Measurements from ENCODE around the gene TADA2B. TPM values are rescaled to one million over a fixed set of nuclear protein-coding genes. Genes with fewer than 3 reads are reported as not detected.
A peak's percentile ranks its signal among the peaks of the same experiment; 100 is the strongest.

TADA2B gene
- total RNA-seq, 1 experiment from 2014 or later = 29.5 TPM

GRCh38 chr4:7074426-7074825, 31.3 kb downstream of the TADA2B start:
- ChIA-PET CTCF (interaction anchor here (0.6 to 1.1 kb wide), 2 partner anchors 166 to 216 kb away, joined by 4 to 5 read pairs; no protein-coding TSS in a partner anchor), POLR2A (no interaction called here)
- no peak overlapping the region for H3K4me3 Mint-ChIP-seq (ENCODE audit: unreplicated experiment)
- no peaks in the 10 kb centered on the region for H3K36me3 Mint-ChIP-seq (ENCODE audit: insufficient read depth, unreplicated experiment)
- peaks cover 14% of the 10 kb centered on the region for H3K27me3 Mint-ChIP-seq (ENCODE audit: insufficient read depth, unreplicated experiment)
- intact Hi-C loops (cut with micrococcal nuclease) = loop anchor here (5.0 kb wide), 2 partner anchors 182 to 202 kb away; no protein-coding TSS in a partner anchor
- BruUV-seq (replicated peaks) = no TSS peak
- peak; percentile 14 for DNase-seq (ENCODE audit: unreplicated experiment)
- TF ChIP-seq CTCF (IDR thresholded peaks at IDR 0.05; ENCODE audit: unreplicated experiment) = no peak
- no peak overlapping the region for H3K27ac Mint-ChIP-seq (ENCODE audit: low read depth, unreplicated experiment)
- H3K4me1 Mint-ChIP-seq (ENCODE audit: insufficient read depth, unreplicated experiment) = peaks cover 7% of the 10 kb centered on the region
- no peaks in the 10 kb centered on the region for H3K9me3 Mint-ChIP-seq (ENCODE audit: unreplicated experiment)

GRCh38 chr4:7075962-7076695, 33.0 kb downstream of the TADA2B start:
- Mint-ChIP-seq H3K9me3 (ENCODE audit: unreplicated experiment) (peaks cover 6% of the 10 kb centered on the region), H3K4me3 (ENCODE audit: unreplicated experiment) (no peak overlapping the region), H3K27ac (ENCODE audit: low read depth, unreplicated experiment) (no peak overlapping the region), H3K27me3 (ENCODE audit: insufficient read depth, unreplicated experiment) (peaks cover 6% of the 10 kb centered on the region), H3K4me1 (ENCODE audit: insufficient read depth, unreplicated experiment) (no peaks in the 10 kb centered on the region), H3K36me3 (ENCODE audit: insufficient read depth, unreplicated experiment) (no peaks in the 10 kb centered on the region)
- BruUV-seq (replicated peaks) = no TSS peak
- no peak for TF ChIP-seq CTCF (IDR thresholded peaks at IDR 0.05; ENCODE audit: unreplicated experiment)
- CTCF ChIA-PET = no interaction called here
- no peak for DNase-seq (ENCODE audit: unreplicated experiment)
- POLR2A ChIA-PET = no interaction called here
- intact Hi-C loops (cut with micrococcal nuclease) = no loop called here

GRCh38 chr4:7076696-7077082, 33.5 kb downstream of the TADA2B start:
- intact Hi-C loops (cut with micrococcal nuclease) = no loop called here
- TF ChIP-seq CTCF (IDR thresholded peaks at IDR 0.05; ENCODE audit: unreplicated experiment) = no peak
- CTCF ChIA-PET = no interaction called here

GRCh38 chr4:7077371-7077770, 34.2 kb downstream of the TADA2B start:
- BruUV-seq (replicated peaks) = no TSS peak
- CTCF ChIA-PET = interaction anchor here (0.9 kb wide), 1 partner anchor 34 kb away, joined by 3 read pairs; the partner anchor contains the start of gene TADA2B

More at GRCh38 chr4:7076696-7077082, 33.5 kb downstream of the TADA2B start:
- H3K27ac Mint-ChIP-seq (ENCODE audit: low read depth, unreplicated experiment) = no peak overlapping the region
- H3K27me3 Mint-ChIP-seq (ENCODE audit: insufficient read depth, unreplicated experiment) = peaks cover under 1% of the 10 kb centered on the region
- H3K36me3 Mint-ChIP-seq (ENCODE audit: insufficient read depth, unreplicated experiment) = no peaks in the 10 kb centered on the region
- DNase-seq (ENCODE audit: unreplicated experiment) = no peak
- POLR2A ChIA-PET = interaction anchor here (0.6 kb wide), 1 partner anchor 25 kb away, joined by 3 read pairs; no protein-coding TSS in a partner anchor
- H3K4me1 Mint-ChIP-seq (ENCODE audit: insufficient read depth, unreplicated experiment) = no peaks in the 10 kb centered on the region
- H3K9me3 Mint-ChIP-seq (ENCODE audit: unreplicated experiment) = peaks cover 6% of the 10 kb centered on the region
- H3K4me3 Mint-ChIP-seq (ENCODE audit: unreplicated experiment) = no peak overlapping the region
- no TSS peak for BruUV-seq (replicated peaks)

More at GRCh38 chr4:7077371-7077770, 34.2 kb downstream of the TADA2B start:
- no peaks in the 10 kb centered on the region for H3K36me3 Mint-ChIP-seq (ENCODE audit: insufficient read depth, unreplicated experiment)
- POLR2A ChIA-PET = interaction anchor here (0.6 kb wide), 1 partner anchor 24 kb away, joined by 3 read pairs; no protein-coding TSS in a partner anchor
- no peaks in the 10 kb centered on the region for H3K27me3 Mint-ChIP-seq (ENCODE audit: insufficient read depth, unreplicated experiment)
- H3K4me1 Mint-ChIP-seq (ENCODE audit: insufficient read depth, unreplicated experiment) = peaks cover 6% of the 10 kb centered on the region
- H3K27ac Mint-ChIP-seq (ENCODE audit: low read depth, unreplicated experiment) = no peak overlapping the region
- TF ChIP-seq CTCF (IDR thresholded peaks at IDR 0.05; ENCODE audit: unreplicated experiment) = no peak
- intact Hi-C loops (cut with micrococcal nuclease) = no loop called here
- no peak for DNase-seq (ENCODE audit: unreplicated experiment)
- no peak overlapping the region for H3K4me3 Mint-ChIP-seq (ENCODE audit: unreplicated experiment)
- peaks cover 6% of the 10 kb centered on the region for H3K9me3 Mint-ChIP-seq (ENCODE audit: unreplicated experiment)
